ENCODE data around the gene NFATC2. TPM values are rescaled to one million over a fixed set of nuclear protein-coding genes. Genes with fewer than 3 reads are reported as not detected.
"Not testable (repeated sequence)": the region's sequence is repeated elsewhere in the genome, so short reads cannot be mapped to it uniquely, and the experiment has no call there.

NFATC2 gene
- polyA plus RNA-seq, 3 donors = 1.4 to 2.1 (median 1.8) TPM

GRCh38 chr20:51482836-51483473 is 59.6 kb downstream of the NFATC2 start:
- DNase-seq (ENCODE audit: low read depth in 3 of 3, low spot score in 2 of 3) = no peak

GRCh38 chr20:51481341-51481914 is 61.1 kb downstream of the NFATC2 start:
- no peak for DNase-seq (ENCODE audit: low read depth in 3 of 3, low spot score in 2 of 3)

GRCh38 chr20:51480507-51481270 is 61.8 kb downstream of the NFATC2 start:
- DNase-seq (ENCODE audit: low read depth in 3 of 3, low spot score in 2 of 3) = no peak

- DNase-seq (ENCODE audit: low read depth in 3 of 3, low spot score in 2 of 3) = not testable (repeated sequence)
These were observed 66.4 kb downstream of the NFATC2 start for GRCh38 chr20:51476106-51476505.

- no peak for DNase-seq (ENCODE audit: low read depth in 3 of 3, low spot score in 2 of 3)
These were observed 68.7 kb downstream of the NFATC2 start for GRCh38 chr20:51473771-51474170.

GRCh38 chr20:51473256-51473655 is 69.3 kb downstream of the NFATC2 start:
- no peak for DNase-seq (ENCODE audit: low read depth in 3 of 3, low spot score in 2 of 3)

- DNase-seq (ENCODE audit: low read depth in 3 of 3, low spot score in 2 of 3) = no peak
These were observed 71.6 kb downstream of the NFATC2 start for GRCh38 chr20:51470907-51471411.

- DNase-seq (ENCODE audit: low read depth in 3 of 3, low spot score in 2 of 3) = no peak
These were observed 72.1 kb downstream of the NFATC2 start for GRCh38 chr20:51470499-51470820.

- no peak for DNase-seq (ENCODE audit: low read depth in 3 of 3, low spot score in 2 of 3)
These were observed 72.7 kb downstream of the NFATC2 start for GRCh38 chr20:51469578-51470498.

GRCh38 chr20:51469046-51469445 is 73.5 kb downstream of the NFATC2 start:
- DNase-seq (ENCODE audit: low read depth in 3 of 3, low spot score in 2 of 3) = no peak

GRCh38 chr20:51468636-51469035 is 73.9 kb downstream of the NFATC2 start:
- DNase-seq (ENCODE audit: low read depth in 3 of 3, low spot score in 2 of 3) = no peak

GRCh38 chr20:51467956-51468626 is 74.4 kb downstream of the NFATC2 start:
- DNase-seq (ENCODE audit: low read depth in 3 of 3, low spot score in 2 of 3) = no peak

- DNase-seq (ENCODE audit: low read depth in 3 of 3, low spot score in 2 of 3) = no peak
These were observed 78.5 kb downstream of the NFATC2 start for GRCh38 chr20:51463998-51464397.

- no peak for DNase-seq (ENCODE audit: low read depth in 3 of 3, low spot score in 2 of 3)
These were observed 79.0 kb downstream of the NFATC2 start for GRCh38 chr20:51463560-51463959.

GRCh38 chr20:51462566-51463276 is 79.8 kb downstream of the NFATC2 start:
- DNase-seq (ENCODE audit: low read depth in 3 of 3, low spot score in 2 of 3) = no peak

GRCh38 chr20:51461846-51462245 is 80.7 kb downstream of the NFATC2 start:
- not testable (repeated sequence) for DNase-seq (ENCODE audit: low read depth in 3 of 3, low spot score in 2 of 3)

GRCh38 chr20:51461306-51461705 is 81.2 kb downstream of the NFATC2 start:
- no peak for DNase-seq (ENCODE audit: low read depth in 3 of 3, low spot score in 2 of 3)

- DNase-seq (ENCODE audit: low read depth in 3 of 3, low spot score in 2 of 3) = no peak
These were observed 81.8 kb downstream of the NFATC2 start for GRCh38 chr20:51460569-51461265.

- no peak for DNase-seq (ENCODE audit: low read depth in 3 of 3, low spot score in 2 of 3)
These were observed 82.4 kb downstream of the NFATC2 start for GRCh38 chr20:51460163-51460562.

Data from right renal cortex interstitium (tissue), 3 donors.